ENCODE data around the gene CFDP1. TPM values are rescaled to one million over a fixed set of nuclear protein-coding genes. Genes with fewer than 3 reads are reported as not detected.
"Not testable (repeated sequence)": the region's sequence is repeated elsewhere in the genome, so short reads cannot be mapped to it uniquely, and the experiment has no call there.

CFDP1 gene
- total RNA-seq, 4 donors from 2014 or later: 32.8 to 55.8 (median 45.7) TPM

DNA sequence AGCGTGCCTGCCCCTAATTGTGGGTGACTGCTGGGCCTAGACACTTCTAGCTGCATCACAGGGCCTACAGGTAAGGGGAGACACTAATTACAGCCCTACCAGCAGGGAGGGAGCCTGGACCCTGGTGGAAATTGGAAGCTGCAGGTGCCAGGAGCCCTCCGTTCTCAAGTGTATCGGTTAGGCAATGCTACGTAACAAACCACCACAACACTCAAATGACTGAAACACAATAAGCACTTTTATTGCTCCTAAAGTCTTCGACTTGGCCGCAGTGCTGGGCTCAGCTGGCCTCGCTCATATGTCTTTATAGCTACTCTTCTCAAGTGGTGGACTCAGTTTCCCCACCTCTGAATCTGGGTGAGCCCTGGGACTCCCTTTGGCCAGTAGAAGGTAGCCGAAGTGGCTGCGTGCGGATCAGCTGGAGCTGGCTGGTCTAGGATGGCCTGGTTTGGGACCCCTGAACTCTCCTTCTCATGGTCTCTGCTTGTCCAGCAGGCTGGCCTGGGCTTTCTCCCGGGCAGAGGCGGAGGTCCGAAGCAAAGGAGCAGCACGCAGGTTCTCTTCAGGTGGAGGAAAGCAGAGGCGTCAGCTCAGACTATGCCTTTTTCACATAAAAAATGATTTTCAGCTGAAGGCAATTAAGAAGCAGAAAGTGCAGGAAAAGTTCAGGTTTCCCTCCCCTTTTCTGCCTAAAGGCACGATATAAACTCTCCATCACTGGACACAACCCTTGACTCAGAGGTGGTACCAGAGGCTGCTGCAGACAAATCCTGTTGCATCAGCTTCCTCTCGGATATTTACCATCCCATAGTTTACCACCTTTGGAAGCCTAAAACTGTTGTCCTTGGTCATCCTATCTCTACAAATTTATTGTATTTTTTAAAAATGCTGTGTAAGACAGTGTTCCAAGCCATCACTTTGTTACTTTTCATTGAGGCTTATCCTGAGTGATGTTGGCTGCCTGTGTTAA, 39.9 kb upstream of the CFDP1 start:
- no peak for DNase-seq
- no peaks in the 10 kb centered on the region for H3K9me3 ChIP-seq
- no peak overlapping the region for H3K4me3 ChIP-seq
- TF ChIP-seq, protein P1, sequence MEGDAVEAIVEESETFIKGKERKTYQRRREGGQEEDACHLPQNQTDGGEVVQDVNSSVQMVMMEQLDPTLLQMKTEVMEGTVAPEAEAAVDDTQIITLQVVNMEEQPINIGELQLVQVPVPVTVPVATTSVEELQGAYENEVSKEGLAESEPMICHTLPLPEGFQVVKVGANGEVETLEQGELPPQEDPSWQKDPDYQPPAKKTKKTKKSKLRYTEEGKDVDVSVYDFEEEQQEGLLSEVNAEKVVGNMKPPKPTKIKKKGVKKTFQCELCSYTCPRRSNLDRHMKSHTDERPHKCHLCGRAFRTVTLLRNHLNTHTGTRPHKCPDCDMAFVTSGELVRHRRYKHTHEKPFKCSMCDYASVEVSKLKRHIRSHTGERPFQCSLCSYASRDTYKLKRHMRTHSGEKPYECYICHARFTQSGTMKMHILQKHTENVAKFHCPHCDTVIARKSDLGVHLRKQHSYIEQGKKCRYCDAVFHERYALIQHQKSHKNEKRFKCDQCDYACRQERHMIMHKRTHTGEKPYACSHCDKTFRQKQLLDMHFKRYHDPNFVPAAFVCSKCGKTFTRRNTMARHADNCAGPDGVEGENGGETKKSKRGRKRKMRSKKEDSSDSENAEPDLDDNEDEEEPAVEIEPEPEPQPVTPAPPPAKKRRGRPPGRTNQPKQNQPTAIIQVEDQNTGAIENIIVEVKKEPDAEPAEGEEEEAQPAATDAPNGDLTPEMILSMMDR (IDR thresholded peaks at IDR 0.05): no peak
- TF ChIP-seq POLR2A (IDR thresholded peaks at IDR 0.05): no peak
- intact Hi-C loops (cut with DNase I): loop anchor here (10.0 kb wide), 1 partner anchor 282 kb away; no protein-coding TSS in a partner anchor
- H3K36me3 ChIP-seq: no peaks in the 10 kb centered on the region
- no peaks in the 10 kb centered on the region for H3K27me3 ChIP-seq
- H3K4me1 ChIP-seq: peaks cover 0 to 11% (median 0%) of the 10 kb centered on the region in 3 donors
- 89 to 91% methylated on average over 11 to 13 of the region's 17 CpGs for WGBS, 2 donors
- no peak overlapping the region for H3K27ac ChIP-seq

DNA sequence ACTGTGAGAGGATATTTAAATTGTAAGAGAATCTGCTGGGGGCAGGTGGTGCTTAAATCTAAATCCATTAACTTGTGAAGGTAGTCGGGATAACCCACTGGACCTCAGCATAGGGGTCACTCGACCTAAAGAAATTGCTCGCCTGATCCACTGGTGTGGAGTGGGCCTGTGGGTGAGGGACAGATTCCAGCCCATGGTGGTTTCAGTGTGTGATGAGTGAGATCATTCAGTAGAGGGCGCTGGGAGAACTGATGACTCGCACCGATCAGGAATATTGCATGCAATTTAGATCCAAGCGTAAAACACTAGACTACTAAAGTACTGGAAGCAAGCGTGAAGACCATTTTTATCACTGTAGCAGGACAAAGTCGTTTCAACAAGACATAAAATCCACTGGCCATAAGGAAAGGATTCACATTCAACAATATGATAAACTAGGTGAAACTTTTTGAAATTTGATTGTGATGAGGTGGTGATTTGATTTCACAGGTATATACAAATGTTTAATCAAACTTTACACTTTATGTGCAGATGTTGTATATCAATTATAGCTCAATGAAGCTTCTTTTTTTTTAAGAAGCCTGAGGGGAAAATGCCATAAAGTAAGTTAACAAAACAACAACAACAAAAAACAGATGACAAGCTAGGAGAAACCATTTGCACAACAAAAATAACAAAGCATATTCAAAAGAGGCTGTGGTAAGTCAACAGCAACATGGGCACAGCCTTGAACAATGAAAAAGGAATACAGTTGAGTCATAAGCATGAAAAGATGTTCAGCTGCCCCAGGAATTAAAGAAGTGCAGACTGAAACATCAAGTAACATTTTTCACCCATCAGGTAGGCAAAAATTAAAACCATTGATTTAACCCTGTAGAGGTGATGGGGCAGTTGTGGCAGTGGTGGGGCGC, 38.7 kb upstream of the CFDP1 start:
- TF ChIP-seq POLR2A (IDR thresholded peaks at IDR 0.05): no peak
- TF ChIP-seq, protein P1 (IDR thresholded peaks at IDR 0.05): peak; percentile 38 to 81 (median 70)
- intact Hi-C loops (cut with DNase I): loop anchor here (10.0 kb wide), 1 partner anchor 283 kb away; no protein-coding TSS in a partner anchor
- no peaks in the 10 kb centered on the region for H3K27me3 ChIP-seq
- H3K27ac ChIP-seq: no peak overlapping the region
- no peak overlapping the region for H3K4me3 ChIP-seq
- no peaks in the 10 kb centered on the region for H3K36me3 ChIP-seq
- peaks cover 0 to 4% (median 0%) of the 10 kb centered on the region in 3 donors for H3K4me1 ChIP-seq
- no peak for DNase-seq
- whole genome bisulfite sequencing, 2 donors: 9 to 15% methylated on average over 9 to 10 of the region's 10 CpGs
- H3K9me3 ChIP-seq: no peaks in the 10 kb centered on the region

DNA sequence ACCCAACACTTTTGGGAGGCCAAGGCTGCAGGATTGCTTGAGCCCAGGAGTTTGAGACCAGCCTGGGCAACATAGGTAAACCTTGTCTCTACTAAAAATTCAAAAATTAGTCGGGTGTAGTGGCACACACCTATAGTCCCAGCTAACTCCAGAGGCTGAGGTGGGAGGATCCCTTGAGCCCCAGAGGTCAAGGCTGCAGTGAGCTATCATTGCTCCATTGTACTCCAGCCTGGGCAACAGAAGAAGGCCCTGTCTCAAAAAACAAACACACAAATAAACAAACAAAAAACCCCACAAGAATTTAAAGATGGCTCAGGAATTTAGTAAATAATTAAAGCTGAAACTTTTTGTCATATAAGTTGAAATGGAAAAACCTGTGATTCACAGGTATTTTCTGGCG, 33.5 kb upstream of the CFDP1 start:
- Histone ChIP-seq H3K4me1 (peaks cover 0 to 23% (median 8%) of the 10 kb centered on the region in 3 donors), H3K36me3 (no peaks in the 10 kb centered on the region), H3K27ac (no peak overlapping the region), H3K4me3 (no peak overlapping the region), H3K9me3 (no peaks in the 10 kb centered on the region), H3K27me3 (no peaks in the 10 kb centered on the region)
- DNase-seq: no peak
- TF ChIP-seq, protein P1 (IDR thresholded peaks at IDR 0.05): no peak
- TF ChIP-seq POLR2A (IDR thresholded peaks at IDR 0.05): no peak
- 68 to 69% methylated on average over 2 of the region's 2 CpGs for WGBS, 2 donors
- intact Hi-C loops (cut with DNase I): no loop called here

GRCh38 chr16:75464122-75464918, 31.0 kb upstream of the CFDP1 start, which contains the start of gene TMEM170A:
TMEM170A (minus strand) TSS chr16:75464689; CDS start chr16:75464600, 89 bp downstream.
- 0% methylated on average over 4 to 12 of the region's 89 CpGs for WGBS, 2 donors
- peak within 1 kb of the TSS; percentile 93 to 98 (median 96) for H3K27ac ChIP-seq
- intact Hi-C loops (cut with DNase I): no loop called here
- H3K4me3 ChIP-seq: peak within 1 kb of the TSS; percentile 55 to 88 (median 74)
- peak; percentile 88 for DNase-seq
- peaks cover 0 to 39% (median 11%) of the 10 kb centered on the region in 3 donors for H3K4me1 ChIP-seq
- H3K9me3 ChIP-seq: no peaks in the 10 kb centered on the region
- no peaks in the 10 kb centered on the region for H3K36me3 ChIP-seq
- peak in 3 of 4 donors; percentile 87 to 97 (median 91) for TF ChIP-seq POLR2A (IDR thresholded peaks at IDR 0.05)
- TF ChIP-seq, protein P1 (IDR thresholded peaks at IDR 0.05): peak; percentile 100
- no peaks in the 10 kb centered on the region for H3K27me3 ChIP-seq

DNA sequence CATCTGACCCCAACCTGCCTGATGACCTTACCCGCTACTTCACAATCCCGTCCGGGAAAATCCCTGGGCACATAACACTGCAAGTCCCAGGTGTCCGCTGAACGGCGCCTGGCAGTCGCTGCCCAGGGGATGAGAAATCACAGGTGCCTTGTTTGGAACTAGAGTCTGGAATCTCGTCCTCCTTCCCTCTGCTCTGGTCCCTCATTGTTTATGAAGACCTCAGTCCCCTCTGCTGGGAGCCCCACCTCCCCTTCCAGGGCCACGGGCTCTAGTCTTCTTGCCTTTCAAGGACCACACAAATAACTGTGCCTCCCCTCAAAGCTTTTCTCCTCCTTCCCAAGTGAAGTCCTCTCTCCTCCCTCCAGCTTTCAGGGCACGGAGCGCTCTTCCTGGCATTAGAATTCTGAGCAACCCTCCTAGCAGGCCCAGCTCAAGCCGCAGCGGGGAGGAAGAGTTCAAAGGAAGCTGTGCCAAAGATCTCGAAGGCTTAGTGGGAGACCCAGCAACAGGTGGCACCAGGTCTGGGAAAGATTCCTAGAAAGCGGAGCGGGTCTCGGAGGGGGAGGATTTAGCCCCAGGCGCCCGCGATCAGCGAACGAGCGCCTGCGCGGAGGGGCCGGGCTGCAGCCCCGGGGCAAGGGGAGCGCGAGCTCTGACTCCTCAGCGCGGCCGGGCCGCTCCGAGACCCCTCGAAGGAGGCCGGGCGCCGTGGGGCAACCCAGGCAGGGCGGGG, 30.3 kb upstream of the CFDP1 start:
- Histone ChIP-seq H3K4me3 (peak overlapping the region; percentile 55 to 88 (median 74)), H3K4me1 (peaks cover 0 to 39% (median 11%) of the 10 kb centered on the region in 3 donors), H3K27ac (peak overlapping the region; percentile 93 to 98 (median 96))
- H3K36me3 ChIP-seq; DNase-seq; H3K9me3 ChIP-seq; intact Hi-C loops (cut with DNase I); H3K27me3 ChIP-seq: not testable (repeated sequence)
- 0 to 5% methylated on average over 11 to 15 of the region's 39 CpGs for WGBS, 2 donors

Data from esophagus squamous epithelium (tissue), 5 donors.